ENCODE data around the gene FBLN2.

DNA sequence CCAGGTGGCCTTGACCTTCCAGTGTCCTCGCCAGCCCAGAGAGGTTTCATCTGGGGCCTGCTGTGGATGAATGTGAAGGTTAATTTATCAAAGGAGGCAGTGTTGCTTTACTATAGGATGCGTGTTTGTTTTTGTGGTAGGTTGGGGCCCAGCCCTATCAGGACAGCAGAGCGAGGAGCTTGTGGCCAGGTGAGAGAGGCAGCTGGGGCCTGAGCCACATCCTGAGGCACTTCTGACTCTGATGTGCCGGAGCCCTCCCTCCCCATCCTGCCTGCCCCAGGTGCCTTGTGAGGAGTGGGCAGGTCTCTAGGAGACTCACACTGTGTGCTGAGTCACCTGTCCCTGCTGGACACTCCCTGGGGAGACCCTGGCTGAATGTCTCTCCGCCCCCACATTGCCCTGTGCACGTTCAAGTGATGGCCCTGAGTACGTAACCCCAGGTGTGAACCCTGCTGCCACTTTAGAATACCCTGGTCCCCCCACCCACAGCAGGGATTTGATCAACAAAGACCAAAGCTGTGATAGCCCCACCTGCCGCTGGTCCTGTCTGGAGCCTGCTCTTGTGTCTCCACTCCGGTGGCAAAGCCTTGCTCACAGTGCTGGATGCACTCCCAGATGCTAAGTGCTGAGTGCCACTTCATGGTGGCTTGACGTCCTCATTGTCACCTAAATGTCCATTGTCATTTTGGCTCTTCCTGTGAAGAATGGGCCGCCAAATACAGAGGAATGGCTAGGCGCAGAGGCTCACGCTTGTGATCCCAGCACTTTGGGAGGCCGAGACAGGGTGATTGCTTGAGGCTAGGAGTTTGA, 16.0 kb downstream of the FBLN2 start:
- TF ChIP-seq, protein P1, sequence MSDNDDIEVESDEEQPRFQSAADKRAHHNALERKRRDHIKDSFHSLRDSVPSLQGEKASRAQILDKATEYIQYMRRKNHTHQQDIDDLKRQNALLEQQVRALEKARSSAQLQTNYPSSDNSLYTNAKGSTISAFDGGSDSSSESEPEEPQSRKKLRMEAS (IDR thresholded peaks at IDR 0.05): no peak
- TF ChIP-seq, protein P2, sequence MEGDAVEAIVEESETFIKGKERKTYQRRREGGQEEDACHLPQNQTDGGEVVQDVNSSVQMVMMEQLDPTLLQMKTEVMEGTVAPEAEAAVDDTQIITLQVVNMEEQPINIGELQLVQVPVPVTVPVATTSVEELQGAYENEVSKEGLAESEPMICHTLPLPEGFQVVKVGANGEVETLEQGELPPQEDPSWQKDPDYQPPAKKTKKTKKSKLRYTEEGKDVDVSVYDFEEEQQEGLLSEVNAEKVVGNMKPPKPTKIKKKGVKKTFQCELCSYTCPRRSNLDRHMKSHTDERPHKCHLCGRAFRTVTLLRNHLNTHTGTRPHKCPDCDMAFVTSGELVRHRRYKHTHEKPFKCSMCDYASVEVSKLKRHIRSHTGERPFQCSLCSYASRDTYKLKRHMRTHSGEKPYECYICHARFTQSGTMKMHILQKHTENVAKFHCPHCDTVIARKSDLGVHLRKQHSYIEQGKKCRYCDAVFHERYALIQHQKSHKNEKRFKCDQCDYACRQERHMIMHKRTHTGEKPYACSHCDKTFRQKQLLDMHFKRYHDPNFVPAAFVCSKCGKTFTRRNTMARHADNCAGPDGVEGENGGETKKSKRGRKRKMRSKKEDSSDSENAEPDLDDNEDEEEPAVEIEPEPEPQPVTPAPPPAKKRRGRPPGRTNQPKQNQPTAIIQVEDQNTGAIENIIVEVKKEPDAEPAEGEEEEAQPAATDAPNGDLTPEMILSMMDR (IDR thresholded peaks at IDR 0.05): no peak
- no peak for TF ChIP-seq KDM5A (IDR thresholded peaks at IDR 0.05)
- no peak for TF ChIP-seq CEBPB (IDR thresholded peaks at IDR 0.05)
- TF ChIP-seq RNF2 (IDR thresholded peaks at IDR 0.05; ENCODE audit: borderline replicate concordance, low read depth): no peak
- TF ChIP-seq, protein P3, sequence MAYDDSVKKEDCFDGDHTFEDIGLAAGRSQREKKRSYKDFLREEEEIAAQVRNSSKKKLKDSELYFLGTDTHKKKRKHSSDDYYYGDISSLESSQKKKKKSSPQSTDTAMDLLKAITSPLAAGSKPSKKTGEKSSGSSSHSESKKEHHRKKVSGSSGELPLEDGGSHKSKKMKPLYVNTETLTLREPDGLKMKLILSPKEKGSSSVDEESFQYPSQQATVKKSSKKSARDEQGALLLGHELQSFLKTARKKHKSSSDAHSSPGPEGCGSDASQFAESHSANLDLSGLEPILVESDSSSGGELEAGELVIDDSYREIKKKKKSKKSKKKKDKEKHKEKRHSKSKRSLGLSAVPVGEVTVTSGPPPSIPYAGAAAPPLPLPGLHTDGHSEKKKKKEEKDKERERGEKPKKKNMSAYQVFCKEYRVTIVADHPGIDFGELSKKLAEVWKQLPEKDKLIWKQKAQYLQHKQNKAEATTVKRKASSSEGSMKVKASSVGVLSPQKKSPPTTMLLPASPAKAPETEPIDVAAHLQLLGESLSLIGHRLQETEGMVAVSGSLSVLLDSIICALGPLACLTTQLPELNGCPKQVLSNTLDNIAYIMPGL (CRISPR knock-in tag; IDR thresholded peaks at IDR 0.05; ENCODE audit: borderline replicate concordance): no peak
- no peak for TF ChIP-seq JUNB (IDR thresholded peaks at IDR 0.05)
- no peak for TF ChIP-seq RCOR1 (IDR thresholded peaks at IDR 0.05; ENCODE audit: low read depth, low read length)
- no peak for TF ChIP-seq ESRRA (IDR thresholded peaks at IDR 0.05; ENCODE audit: borderline replicate concordance, low read length)
- TF ChIP-seq TFCP2L1 (CRISPR knock-in tag; IDR thresholded peaks at IDR 0.05): no peak
- TF ChIP-seq MAZ (IDR thresholded peaks at IDR 0.05; ENCODE audit: borderline replicate concordance, low read depth, low read length): no peak
- no peak for TF ChIP-seq HDAC2 (IDR thresholded peaks at IDR 0.05)

Data from A549 (cell line).